ENCODE data around the gene SYTL2.

- TF ChIP-seq, protein P1, sequence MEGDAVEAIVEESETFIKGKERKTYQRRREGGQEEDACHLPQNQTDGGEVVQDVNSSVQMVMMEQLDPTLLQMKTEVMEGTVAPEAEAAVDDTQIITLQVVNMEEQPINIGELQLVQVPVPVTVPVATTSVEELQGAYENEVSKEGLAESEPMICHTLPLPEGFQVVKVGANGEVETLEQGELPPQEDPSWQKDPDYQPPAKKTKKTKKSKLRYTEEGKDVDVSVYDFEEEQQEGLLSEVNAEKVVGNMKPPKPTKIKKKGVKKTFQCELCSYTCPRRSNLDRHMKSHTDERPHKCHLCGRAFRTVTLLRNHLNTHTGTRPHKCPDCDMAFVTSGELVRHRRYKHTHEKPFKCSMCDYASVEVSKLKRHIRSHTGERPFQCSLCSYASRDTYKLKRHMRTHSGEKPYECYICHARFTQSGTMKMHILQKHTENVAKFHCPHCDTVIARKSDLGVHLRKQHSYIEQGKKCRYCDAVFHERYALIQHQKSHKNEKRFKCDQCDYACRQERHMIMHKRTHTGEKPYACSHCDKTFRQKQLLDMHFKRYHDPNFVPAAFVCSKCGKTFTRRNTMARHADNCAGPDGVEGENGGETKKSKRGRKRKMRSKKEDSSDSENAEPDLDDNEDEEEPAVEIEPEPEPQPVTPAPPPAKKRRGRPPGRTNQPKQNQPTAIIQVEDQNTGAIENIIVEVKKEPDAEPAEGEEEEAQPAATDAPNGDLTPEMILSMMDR (IDR thresholded peaks at IDR 0.05; ENCODE audit: low read depth, low read length, missing input control), result no peak
- TF ChIP-seq ATF3 (IDR thresholded peaks at IDR 0.05) (no peak), MAX (IDR thresholded peaks at IDR 0.05) (no peak)
Observed at GRCh38 chr11:85810871-85811611, at the start of gene SYTL2.

All from liver (tissue), 3 donors.